GM06990 (cell line): Measurements from ENCODE around the gene GRIK2.

Source experiments
- DNase-seq: peaks from one replicate; pipeline ENCODE4 v3.0.0-alpha.2; 2011; ENCODE audit not compliant: insufficient read length; ENCODE audit errors: extremely low read depth
- H3K27me3 ChIP-seq: replicated peaks from 2 replicates; pipeline ENCODE4 v1.6.0; 2011; ENCODE audit warnings: low read length; ENCODE audit not compliant: control insufficient read depth, insufficient read depth
- H3K36me3 ChIP-seq: 2 replicates; pipeline ENCODE4 v1.5.1; 2011; ENCODE audit warnings: low read length; ENCODE audit not compliant: control insufficient read depth, insufficient read depth
- H3K4me3 ChIP-seq: replicated peaks from 2 replicates; pipeline ENCODE4 v1.5.1; 2011; ENCODE audit warnings: low read depth, mild to moderate bottlenecking, control low read depth, low read length
- TF ChIP-seq, protein P1 (sequence below): IDR thresholded peaks from 2 replicates; pipeline ENCODE4 v1.5.1; 2011; ENCODE audit warnings: low read length, control low read depth, mild to moderate bottlenecking, inconsistent platforms; ENCODE audit not compliant: insufficient read depth, poor library complexity, severe bottlenecking

The GRIK2 gene

DNA sequence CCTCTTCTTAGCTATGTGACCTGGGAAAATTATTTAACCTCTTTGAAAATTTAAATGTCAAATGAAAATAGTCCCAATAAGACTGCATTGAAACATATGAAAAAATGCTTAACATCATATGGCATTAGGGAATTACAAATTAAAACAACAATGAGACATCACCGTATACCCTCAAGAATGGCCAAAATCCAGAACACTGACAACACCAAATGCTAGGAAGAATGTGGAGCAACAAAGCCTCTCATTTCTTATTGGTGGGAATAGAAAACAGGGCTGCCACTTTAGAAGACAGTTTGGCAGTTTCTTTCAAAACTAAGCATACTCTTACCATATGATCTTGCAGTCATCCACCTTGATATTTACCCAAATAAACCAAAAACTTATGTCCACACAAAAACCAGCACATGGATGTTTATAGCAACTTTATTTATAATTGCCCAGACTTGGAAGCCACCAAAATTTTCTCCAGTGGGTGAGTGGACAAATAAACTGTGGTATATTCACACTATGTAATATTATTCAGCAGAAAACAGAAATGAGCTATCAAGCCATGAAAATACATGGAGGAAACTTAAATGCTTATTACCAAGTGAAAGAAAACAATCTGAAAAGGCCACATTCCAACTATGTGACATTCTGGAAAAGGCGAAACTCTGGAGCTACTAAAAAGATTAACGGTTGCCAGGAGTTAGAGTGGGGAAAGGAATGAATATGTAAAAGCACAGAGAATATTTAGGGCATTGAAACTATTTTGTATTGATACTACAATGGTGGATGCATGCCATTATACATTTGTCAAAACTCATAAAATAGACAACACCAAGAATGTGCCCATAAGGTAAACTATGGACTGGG, 459.9 kb downstream of the GRIK2 start:
- no peaks in the 10 kb centered on the region for H3K36me3 ChIP-seq
- no peak for DNase-seq
- H3K4me3 ChIP-seq: no peak overlapping the region
- TF ChIP-seq, protein P1, sequence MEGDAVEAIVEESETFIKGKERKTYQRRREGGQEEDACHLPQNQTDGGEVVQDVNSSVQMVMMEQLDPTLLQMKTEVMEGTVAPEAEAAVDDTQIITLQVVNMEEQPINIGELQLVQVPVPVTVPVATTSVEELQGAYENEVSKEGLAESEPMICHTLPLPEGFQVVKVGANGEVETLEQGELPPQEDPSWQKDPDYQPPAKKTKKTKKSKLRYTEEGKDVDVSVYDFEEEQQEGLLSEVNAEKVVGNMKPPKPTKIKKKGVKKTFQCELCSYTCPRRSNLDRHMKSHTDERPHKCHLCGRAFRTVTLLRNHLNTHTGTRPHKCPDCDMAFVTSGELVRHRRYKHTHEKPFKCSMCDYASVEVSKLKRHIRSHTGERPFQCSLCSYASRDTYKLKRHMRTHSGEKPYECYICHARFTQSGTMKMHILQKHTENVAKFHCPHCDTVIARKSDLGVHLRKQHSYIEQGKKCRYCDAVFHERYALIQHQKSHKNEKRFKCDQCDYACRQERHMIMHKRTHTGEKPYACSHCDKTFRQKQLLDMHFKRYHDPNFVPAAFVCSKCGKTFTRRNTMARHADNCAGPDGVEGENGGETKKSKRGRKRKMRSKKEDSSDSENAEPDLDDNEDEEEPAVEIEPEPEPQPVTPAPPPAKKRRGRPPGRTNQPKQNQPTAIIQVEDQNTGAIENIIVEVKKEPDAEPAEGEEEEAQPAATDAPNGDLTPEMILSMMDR: no peak
- H3K27me3 ChIP-seq: no peaks in the 10 kb centered on the region

DNA sequence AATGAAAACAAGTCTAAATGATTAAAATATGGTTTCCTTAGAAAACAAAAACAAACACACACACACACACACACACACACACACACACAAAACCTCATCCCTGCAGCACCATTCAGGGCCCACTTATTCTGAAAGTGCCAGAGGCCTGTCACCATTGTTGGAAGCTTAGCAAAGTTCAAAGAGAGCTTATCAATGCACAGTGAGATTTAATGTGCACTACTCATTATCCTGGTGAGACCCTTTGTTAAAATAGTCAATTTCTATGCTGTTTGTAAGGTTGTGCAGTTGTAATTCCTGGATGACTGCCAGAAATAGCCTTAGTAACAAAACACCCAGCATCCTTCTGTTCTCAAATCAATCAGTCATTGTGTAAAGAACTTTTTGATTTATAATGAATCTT, 482.9 kb downstream of the GRIK2 start:
- no peak for DNase-seq
- TF ChIP-seq, protein P1: no peak
- H3K36me3 ChIP-seq: no peaks in the 10 kb centered on the region
- no peak overlapping the region for H3K4me3 ChIP-seq
- no peaks in the 10 kb centered on the region for H3K27me3 ChIP-seq

DNA sequence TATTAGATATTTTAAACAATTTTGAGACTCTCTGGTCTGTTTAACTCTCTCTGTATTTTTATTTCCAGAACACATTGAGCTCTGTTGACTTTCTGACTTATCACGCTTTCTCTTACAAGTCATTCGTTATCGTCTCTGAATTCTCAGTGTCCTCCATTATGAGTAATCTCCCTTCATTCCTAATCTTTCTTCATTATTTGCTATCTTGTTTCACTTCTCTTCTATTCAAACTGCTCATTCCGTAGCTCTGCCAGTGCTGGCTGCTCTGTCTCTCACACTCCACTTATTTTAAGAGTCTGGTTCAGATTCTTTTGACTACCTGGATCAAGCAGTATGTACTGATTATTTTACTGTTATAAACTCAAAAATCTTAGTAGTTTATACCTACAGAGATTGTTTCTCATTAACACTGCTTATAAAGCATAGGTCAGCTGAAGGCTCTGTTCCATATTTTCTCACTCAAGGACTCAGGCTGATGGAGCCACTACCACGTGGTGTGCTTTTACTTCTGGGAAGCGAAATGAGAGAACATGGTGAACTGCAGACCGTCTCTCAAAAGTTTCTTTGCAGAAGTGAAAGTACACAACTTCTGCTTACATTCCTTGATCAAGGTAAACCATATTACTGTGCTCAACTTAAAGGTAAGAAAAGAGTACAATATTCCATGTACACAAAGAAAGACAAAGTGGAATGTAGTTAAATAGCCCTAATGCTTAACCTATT, 485.2 kb downstream of the GRIK2 start:
- H3K36me3 ChIP-seq: no peaks in the 10 kb centered on the region
- H3K27me3 ChIP-seq: no peaks in the 10 kb centered on the region
- TF ChIP-seq, protein P1: no peak
- no peak overlapping the region for H3K4me3 ChIP-seq
- no peak for DNase-seq

DNA sequence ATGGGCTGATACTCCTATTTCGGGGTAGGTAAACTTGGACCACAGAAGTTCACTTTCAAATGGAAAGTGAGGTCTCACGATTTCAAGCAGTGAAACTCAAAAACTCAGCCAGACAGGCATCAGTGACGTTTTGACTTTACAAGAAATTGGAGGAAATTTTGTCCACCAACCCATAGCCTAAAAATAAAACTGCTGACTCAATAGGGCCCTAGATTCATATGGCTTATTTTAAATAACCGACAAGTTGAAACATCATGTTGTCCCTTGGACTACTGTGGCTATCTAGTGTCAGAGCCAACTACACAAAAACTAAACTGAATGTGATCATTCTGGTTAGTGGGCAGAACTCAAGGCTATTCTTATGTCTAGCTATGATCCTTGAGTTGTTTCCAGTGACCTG, 486.3 kb downstream of the GRIK2 start:
- H3K4me3 ChIP-seq: no peak overlapping the region
- no peak for DNase-seq
- H3K36me3 ChIP-seq: no peaks in the 10 kb centered on the region
- TF ChIP-seq, protein P1: no peak
- no peaks in the 10 kb centered on the region for H3K27me3 ChIP-seq

DNA sequence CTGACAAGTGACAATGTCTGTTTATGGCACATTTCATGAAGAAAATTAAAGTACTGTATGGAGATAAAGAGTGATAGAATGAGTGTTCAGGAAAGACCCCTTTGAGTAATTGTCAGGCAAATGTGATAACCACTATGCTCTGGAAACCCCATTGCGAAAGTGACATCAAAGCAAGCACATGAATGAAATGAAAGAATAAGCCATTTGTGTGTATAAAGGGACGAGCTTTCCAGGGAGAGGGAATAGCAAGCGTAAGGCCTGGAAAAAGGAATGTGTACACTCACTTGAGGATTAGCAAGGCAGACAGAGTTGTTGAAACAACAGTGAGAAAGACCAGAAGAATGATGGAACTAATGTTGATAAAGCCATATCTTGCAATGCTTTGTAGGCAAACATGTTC, 490.0 kb downstream of the GRIK2 start:
- no peaks in the 10 kb centered on the region for H3K36me3 ChIP-seq
- H3K27me3 ChIP-seq: no peaks in the 10 kb centered on the region
- DNase-seq: no peak
- H3K4me3 ChIP-seq: no peak overlapping the region
- TF ChIP-seq, protein P1: no peak
